Heart right ventricle (tissue), 16 donors: ENCODE results near the gene EXOC5. TPM values are rescaled to one million over a fixed set of nuclear protein-coding genes. Genes with fewer than 3 reads are reported as not detected.
A peak's percentile ranks its signal among the peaks of the same experiment; 100 is the strongest.

Experiments used
- ATAC-seq, 8 donors: fragments of 200-7000 bp; cut with Tn5 transposase; one replicate each; pipeline ENCODE4 v1.9.1; 2020; ENCODE audit warnings: mild to moderate bottlenecking in 8 of 8, moderate library complexity in 8 of 8, moderate number of reproducible peaks in 1 of 8
- DNase-seq, 2 donors: peaks; one replicate each; pipeline ENCODE4 v3.0.0-alpha.2; 2020
- H3K27ac ChIP-seq, 10 donors: fragments of 200-600 bp; sonication (generic) in 2 of 10; one replicate each; pipeline versions ENCODE4 v1.5.0 to v1.8.0; 2020 to 2022; ENCODE audit warnings: mild to moderate bottlenecking in 3 of 10
- H3K27me3 ChIP-seq, 7 donors: fragments of 200-600 bp; one replicate each; pipeline ENCODE4 v1.8.0; 2021 to 2022; ENCODE audit warnings: mild to moderate bottlenecking in 2 of 7
- H3K36me3 ChIP-seq, 9 donors: fragments of 200-600 bp; sonication (generic) in 1 of 9; one replicate each; pipeline versions ENCODE4 v1.5.0 to v1.8.0; 2020 to 2022; ENCODE audit warnings: mild to moderate bottlenecking in 2 of 9
- H3K4me1 ChIP-seq, 9 donors: fragments of 200-600 bp; sonication (generic) in 1 of 9; one replicate each; pipeline versions ENCODE4 v1.5.0 to v1.8.0; 2020 to 2022; ENCODE audit warnings: mild to moderate bottlenecking in 4 of 9
- H3K4me3 ChIP-seq, 10 donors: fragments of 200-600 bp; sonication (generic) in 2 of 10; one replicate each; pipeline versions ENCODE4 v1.5.0 to v1.8.0; 2020 to 2022; ENCODE audit warnings: mild to moderate bottlenecking in 7 of 10, moderate library complexity in 2 of 10
- H3K9me3 ChIP-seq, 11 donors: fragments of 200-600 bp in 10 of 11; sonication (generic) in 2 of 11; one replicate each; pipeline versions ENCODE4 v1.5.0 to v1.8.0; 2013 to 2022; ENCODE audit warnings: mild to moderate bottlenecking in 2 of 11, control low read depth in 1 of 11, moderate library complexity in 1 of 11
- WGBS, 2 donors: extraction: QIAGEN DNeasy Blood & Tissue Kit; methylation state at CpG; one replicate each; pipeline ENCODE4 v1.1.7; 2013; ENCODE audit warnings: inconsistent platforms in 1 of 2; 5-methylcytosine and 5-hydroxymethylcytosine counted together
- intact Hi-C, 10 donors: fragments of 100-400 bp; cut with DNase I; formaldehyde crosslinking; loops; one replicate each; pipeline versions ENCODE4 v1.11.1 to v1.14.2; 2022
- polyA plus RNA-seq, 2 donors: library from polyadenylated mRNA; stranded (reverse); fragments of 200-250 nt; gene quantifications; one replicate each; pipeline ENCODE4 v1.2.3, GENCODE V29; 2013
- total RNA-seq, 10 donors: library from RNA; stranded (reverse); fragmentation: NEBNext Ultra II Directional in 3 of 10; extraction: Animal tissue kit (Norgen Biotek cat#: 25700) in 3 of 10; gene quantifications; one replicate each; pipeline versions ENCODE4 v1.2.1 to v1.2.4, GENCODE V29; 2021 to 2023
- TF ChIP-seq, protein P1 (sequence below), 9 donors: fragments of 200-600 bp; sonication (generic) in 2 of 9; IDR thresholded peaks; one replicate each; pipeline versions ENCODE4 v1.5.0 to v1.8.0; 2021 to 2022; ENCODE audit warnings: antibody characterized with exemption in 9 of 9, mild to moderate bottlenecking in 5 of 9, moderate library complexity in 1 of 9
- donor health status: Arrhythmogenic right ventricular cardiomyopathy.
- donor health status: ischemic (EF 13 %, LVEDD 7.1; RV severe dilation, severe dysfunction).
- donor health status: healthy with polysubstance abuse.
- donor health status: DM: no; HTN: yes; CAD: no.
- donor health status: DM: no; HTN: no; CAD: no.
- donor health status: ischemic (EF 25% LVEDD 6.9; RV normal size, moderate dysfunction).
- donor health status: ischemic (EF 25% LVEDD 5.7; RV mildly dilated, moderate dysfunction).
- donor health status: healthy.
- donor health status: DM: yes; HTN: yes; CAD: no.
- donor health status: Ischemic cardiomyopathy.
- donor health status: ischemic (EF 35%, LVEDD 5.7; RV mildly dilated, moderate dysfunction).
- donor health status: nonischemic (EF 11% LVEDD 7.7; RV severe dilation, severe dysfunction).
- donor health status: DM: yes; HTN: yes; CAD: no.
- donor health status: PGD.
- donor health status: ischemic (EF 29% LVEDD 5.4; RV normal size, mild dysfunction).
- donor health status: nonischemic (EF 23%, LVEDD 6.1; RV moderate dilation, normal function).

EXOC5 gene
- total and polyA plus RNA-seq, 12 donors = 5.5 to 70.1 (median 59.8) TPM

DNA sequence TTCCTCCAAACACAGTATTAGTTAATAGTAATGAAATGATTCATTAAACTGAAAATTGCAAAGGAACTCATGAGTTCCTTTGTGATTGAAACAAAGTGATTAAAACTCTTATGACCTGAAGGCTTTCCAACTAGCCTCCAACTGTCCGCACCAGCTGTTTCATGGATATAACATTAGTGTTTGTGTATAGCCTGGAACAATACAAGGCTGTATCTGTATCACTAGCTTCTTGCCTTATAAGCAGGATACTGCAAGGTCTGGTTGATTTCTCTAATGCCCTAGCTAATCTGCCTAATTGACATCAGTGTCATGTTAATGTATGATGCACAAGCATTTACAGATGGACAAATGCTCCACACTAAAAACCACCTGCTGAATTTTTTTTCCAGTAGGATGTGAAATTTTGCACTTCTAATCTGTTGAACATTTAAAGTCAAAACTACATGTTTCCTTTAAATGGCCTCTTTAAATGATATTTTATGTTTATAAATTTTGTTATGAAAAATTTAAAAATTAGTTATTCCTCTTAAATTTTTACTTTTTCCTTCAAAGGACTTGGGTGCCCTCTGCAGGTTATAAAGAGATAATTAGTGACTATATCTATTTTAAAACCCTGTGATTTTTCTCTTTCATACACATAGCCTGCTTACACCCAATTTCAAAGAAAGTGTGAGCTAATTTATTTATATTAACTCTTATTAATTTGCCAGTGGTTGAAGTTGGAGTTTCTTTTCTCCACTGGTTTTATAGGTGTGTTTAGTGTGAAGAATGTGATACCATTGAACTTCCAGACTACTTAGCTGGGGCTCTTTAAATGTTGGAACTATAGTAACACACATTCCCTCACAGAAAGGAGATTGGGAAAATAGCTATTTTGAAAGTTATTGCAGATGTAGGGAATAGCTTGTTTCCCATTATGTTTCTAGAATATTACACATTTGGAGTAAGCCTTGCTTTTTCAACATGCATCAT is 25.4 kb upstream of the EXOC5 start:
- Histone ChIP-seq H3K4me1 (peaks cover 0 to 6% (median 0%) of the 10 kb centered on the region in 9 donors), H3K9me3 (no peaks in the 10 kb centered on the region), H3K27me3 (no peaks in the 10 kb centered on the region), H3K4me3 (no peak overlapping the region), H3K27ac (no peak overlapping the region), H3K36me3 (peaks cover 0 to 48% (median 7%) of the 10 kb centered on the region in 9 donors)
- TF ChIP-seq, protein P1, sequence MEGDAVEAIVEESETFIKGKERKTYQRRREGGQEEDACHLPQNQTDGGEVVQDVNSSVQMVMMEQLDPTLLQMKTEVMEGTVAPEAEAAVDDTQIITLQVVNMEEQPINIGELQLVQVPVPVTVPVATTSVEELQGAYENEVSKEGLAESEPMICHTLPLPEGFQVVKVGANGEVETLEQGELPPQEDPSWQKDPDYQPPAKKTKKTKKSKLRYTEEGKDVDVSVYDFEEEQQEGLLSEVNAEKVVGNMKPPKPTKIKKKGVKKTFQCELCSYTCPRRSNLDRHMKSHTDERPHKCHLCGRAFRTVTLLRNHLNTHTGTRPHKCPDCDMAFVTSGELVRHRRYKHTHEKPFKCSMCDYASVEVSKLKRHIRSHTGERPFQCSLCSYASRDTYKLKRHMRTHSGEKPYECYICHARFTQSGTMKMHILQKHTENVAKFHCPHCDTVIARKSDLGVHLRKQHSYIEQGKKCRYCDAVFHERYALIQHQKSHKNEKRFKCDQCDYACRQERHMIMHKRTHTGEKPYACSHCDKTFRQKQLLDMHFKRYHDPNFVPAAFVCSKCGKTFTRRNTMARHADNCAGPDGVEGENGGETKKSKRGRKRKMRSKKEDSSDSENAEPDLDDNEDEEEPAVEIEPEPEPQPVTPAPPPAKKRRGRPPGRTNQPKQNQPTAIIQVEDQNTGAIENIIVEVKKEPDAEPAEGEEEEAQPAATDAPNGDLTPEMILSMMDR (IDR thresholded peaks at IDR 0.05) = peak in 7 of 9 donors; percentile 8 to 53 (median 41)
- 98 to 100% methylated on average over 1 of the region's 1 CpG for WGBS, 2 donors
- DNase-seq (no peak), ATAC-seq (no peak)
- intact Hi-C loops = loop anchor here in 2 of 10 donors (10.0 kb wide), 2 partner anchors 79 to 89 kb away; no protein-coding TSS in a partner anchor

DNA sequence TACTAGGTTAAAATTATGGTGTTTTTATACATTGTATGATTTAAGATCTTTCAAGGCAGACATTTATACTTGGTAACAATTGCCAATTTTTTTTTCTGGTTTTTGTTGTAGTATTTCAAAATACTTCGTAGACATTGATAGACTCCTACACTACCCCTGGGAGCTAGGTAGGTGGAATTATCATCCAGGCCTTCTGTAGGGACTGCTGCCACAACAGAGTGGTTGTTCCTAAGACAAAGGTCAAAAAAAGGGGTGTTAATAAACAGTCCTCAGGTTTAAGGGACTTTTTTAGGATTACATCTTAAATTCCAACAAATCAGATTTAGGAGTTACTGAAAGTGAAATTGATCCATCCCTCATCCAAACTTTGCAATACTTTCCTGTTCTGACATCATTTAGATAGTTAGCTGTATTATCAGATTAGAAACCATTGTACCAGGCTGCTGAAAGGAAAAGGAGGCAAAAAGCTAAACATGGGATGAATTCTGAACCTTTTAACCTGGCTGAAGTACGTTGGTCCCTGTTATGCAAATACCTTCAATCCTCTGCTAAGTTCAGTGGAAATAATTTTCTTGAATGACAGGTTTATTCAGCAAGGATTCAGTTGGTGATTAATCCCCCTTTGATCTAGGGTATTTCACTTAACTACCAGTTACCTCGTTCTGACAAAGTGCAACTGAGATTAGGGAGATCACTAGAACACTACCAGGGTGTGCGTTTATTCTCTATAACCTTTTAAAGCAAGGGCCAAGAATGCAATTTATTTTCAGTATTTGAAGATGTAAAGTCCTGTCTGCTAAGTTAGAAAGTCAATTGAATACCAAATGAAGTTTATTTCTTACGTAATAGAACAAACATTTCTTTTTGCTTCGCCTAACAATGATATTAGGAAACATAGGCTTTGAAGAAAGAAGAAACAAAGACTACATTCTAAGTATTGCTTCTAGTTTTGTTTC is 23.3 kb upstream of the EXOC5 start:
- DNase-seq (no peak), ATAC-seq (no peak)
- peaks cover 0 to 70% (median 22%) of the 10 kb centered on the region in 9 donors for H3K36me3 ChIP-seq
- no peak overlapping the region for H3K4me3 ChIP-seq
- TF ChIP-seq, protein P1 (IDR thresholded peaks at IDR 0.05) = no peak
- WGBS, 2 donors = 63% methylated on average over 6 of the region's 6 CpGs
- H3K27me3 ChIP-seq = no peaks in the 10 kb centered on the region
- intact Hi-C loops = loop anchor here in 2 of 10 donors (10.0 kb wide), 2 partner anchors 77 to 87 kb away; no protein-coding TSS in a partner anchor
- no peak overlapping the region for H3K27ac ChIP-seq
- no peaks in the 10 kb centered on the region for H3K9me3 ChIP-seq
- peaks cover 0 to 3% (median 0%) of the 10 kb centered on the region in 9 donors for H3K4me1 ChIP-seq

DNA sequence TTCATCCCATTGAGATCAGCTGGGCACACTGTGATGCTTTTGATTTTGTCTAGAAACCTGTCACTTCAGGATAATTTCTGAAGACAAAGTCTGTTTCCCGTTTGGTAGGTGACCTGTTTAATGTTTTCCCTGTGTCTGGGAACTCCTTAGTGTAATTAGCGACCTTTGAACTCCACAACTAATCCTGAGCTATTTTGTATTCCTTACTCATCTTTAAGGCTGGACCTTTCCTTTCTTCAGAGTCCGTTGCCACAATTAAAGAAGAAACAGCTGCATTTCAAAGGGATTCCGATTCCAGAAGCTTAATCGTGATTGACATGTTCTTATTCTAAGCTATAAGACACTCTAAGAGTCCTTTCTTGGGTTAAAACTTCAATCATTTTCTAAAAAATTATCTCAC is 22.0 kb upstream of the EXOC5 start:
- H3K27me3 ChIP-seq = no peaks in the 10 kb centered on the region
- no peak overlapping the region for H3K27ac ChIP-seq
- 81 to 85% methylated on average over 5 of the region's 5 CpGs for WGBS, 2 donors
- intact Hi-C loops = loop anchor here in 2 of 10 donors (10.0 kb wide), 2 partner anchors 76 to 86 kb away; no protein-coding TSS in a partner anchor
- no peak overlapping the region for H3K4me3 ChIP-seq
- peaks cover 0 to 82% (median 35%) of the 10 kb centered on the region in 9 donors for H3K36me3 ChIP-seq
- no peak for ATAC-seq
- TF ChIP-seq, protein P1 (IDR thresholded peaks at IDR 0.05) = no peak
- no peak for DNase-seq
- no peaks in the 10 kb centered on the region for H3K4me1 ChIP-seq
- no peaks in the 10 kb centered on the region for H3K9me3 ChIP-seq

DNA sequence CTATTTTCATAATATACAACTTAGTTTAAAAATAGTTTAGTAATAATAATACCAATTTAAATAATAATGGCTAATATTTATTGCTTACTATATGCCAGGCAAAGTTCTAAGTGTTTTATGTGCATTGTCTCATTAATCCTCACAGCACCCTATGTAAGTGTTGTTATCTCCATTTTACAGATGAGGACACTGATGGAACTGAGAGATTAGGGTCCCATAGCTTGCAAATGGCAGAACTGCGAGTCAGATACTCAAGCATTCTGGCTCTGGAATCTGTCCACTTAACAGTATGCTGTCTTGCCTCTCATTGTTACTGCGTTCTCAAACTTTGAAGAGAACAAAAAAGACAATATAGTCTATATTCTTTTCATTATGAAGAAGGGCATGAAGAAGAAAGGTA is 19.0 kb upstream of the EXOC5 start:
- TF ChIP-seq, protein P1 (IDR thresholded peaks at IDR 0.05) = no peak
- no peaks in the 10 kb centered on the region for H3K4me1 ChIP-seq
- DNase-seq = no peak
- H3K9me3 ChIP-seq = no peaks in the 10 kb centered on the region
- H3K36me3 ChIP-seq = peaks cover 0 to 100% (median 36%) of the 10 kb centered on the region in 9 donors
- H3K4me3 ChIP-seq = no peak overlapping the region
- no peaks in the 10 kb centered on the region for H3K27me3 ChIP-seq
- no peak for ATAC-seq
- H3K27ac ChIP-seq = no peak overlapping the region
- intact Hi-C loops = no loop called here
- 72 to 84% methylated on average over 2 of the region's 2 CpGs for WGBS, 2 donors
